ENCODE data around the gene NECTIN3. TPM values are rescaled to one million over a fixed set of nuclear protein-coding genes. Genes with fewer than 3 reads are reported as not detected.

The NECTIN3 gene
- total RNA-seq, 2 donors from 2014 or later = 8.8 to 16.6 TPM

DNA sequence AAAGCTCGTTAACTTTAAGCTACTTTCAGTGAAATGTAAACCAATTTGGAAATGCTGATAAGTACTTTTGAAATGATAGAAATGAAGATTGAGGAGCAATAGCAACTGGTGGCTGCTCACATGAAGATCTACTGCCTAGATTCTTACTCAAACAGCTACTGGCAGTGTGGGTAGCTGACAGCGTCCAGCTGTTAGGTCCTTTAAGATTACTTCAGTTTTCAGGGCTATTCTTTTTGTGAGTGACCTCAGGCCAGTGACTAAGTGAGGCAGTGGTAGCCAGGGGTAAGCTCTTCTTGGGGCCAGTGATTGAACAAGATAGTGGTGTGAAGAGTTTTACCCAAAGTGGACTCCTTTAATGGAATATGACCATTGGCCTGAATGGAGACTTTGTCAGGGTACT lies 41.3 kb downstream of the NECTIN3 start:
- Histone ChIP-seq H3K36me3 (no peaks in the 10 kb centered on the region), H3K4me1 (no peaks in the 10 kb centered on the region), H3K4me3 (no peak overlapping the region), H3K27ac (no peak overlapping the region), H3K9me3 (no peaks in the 10 kb centered on the region), H3K27me3 (no peaks in the 10 kb centered on the region)
- no peak for DNase-seq (ENCODE audit: low spot score)
- TF ChIP-seq, protein P1, sequence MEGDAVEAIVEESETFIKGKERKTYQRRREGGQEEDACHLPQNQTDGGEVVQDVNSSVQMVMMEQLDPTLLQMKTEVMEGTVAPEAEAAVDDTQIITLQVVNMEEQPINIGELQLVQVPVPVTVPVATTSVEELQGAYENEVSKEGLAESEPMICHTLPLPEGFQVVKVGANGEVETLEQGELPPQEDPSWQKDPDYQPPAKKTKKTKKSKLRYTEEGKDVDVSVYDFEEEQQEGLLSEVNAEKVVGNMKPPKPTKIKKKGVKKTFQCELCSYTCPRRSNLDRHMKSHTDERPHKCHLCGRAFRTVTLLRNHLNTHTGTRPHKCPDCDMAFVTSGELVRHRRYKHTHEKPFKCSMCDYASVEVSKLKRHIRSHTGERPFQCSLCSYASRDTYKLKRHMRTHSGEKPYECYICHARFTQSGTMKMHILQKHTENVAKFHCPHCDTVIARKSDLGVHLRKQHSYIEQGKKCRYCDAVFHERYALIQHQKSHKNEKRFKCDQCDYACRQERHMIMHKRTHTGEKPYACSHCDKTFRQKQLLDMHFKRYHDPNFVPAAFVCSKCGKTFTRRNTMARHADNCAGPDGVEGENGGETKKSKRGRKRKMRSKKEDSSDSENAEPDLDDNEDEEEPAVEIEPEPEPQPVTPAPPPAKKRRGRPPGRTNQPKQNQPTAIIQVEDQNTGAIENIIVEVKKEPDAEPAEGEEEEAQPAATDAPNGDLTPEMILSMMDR (IDR thresholded peaks at IDR 0.05) = no peak

DNA sequence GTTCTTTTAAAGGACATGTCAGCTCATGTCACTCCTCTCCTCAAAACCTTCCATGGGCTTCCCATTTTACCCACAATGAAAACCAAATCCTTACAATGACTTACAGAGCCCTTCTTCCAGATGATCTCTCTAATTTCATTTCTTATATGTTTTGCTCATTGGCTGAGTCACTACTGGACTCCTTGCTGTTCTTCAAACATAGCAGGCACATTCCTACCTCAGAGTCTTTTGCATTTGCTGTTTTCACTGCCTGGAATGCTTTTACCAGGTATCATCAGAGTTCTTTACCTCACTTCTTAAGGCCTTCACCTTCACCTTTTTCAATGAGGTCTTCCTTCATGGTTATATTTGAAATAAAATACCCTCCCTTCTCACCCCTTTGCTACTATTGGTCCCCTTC lies 57.3 kb downstream of the NECTIN3 start:
- DNase-seq (ENCODE audit: low spot score) = no peak
- Histone ChIP-seq H3K4me3 (no peak overlapping the region), H3K9me3 (no peaks in the 10 kb centered on the region), H3K27me3 (no peaks in the 10 kb centered on the region), H3K36me3 (no peaks in the 10 kb centered on the region), H3K27ac (no peak overlapping the region), H3K4me1 (no peaks in the 10 kb centered on the region)
- TF ChIP-seq, protein P1 (IDR thresholded peaks at IDR 0.05) = no peak

DNA sequence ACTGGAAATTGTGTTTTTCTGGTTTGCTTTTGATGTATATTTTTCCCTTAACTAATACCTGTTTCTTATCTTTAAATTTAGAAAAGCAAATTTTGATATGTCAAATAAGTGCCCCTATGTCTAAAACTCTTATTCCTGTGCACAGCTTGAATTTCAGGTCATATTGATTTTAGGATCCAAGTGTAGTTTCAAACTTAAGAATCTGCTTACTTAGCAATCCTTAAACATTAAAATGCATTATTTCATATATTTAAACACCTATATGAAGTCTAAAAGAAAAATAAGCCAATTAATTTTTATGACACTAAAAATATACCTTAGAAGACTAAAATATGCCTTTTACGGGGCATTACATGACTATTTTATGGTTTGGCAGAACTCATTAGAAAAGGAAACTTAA lies 59.2 kb downstream of the NECTIN3 start:
- no peak overlapping the region for H3K27ac ChIP-seq
- H3K4me1 ChIP-seq = no peaks in the 10 kb centered on the region
- TF ChIP-seq, protein P1 (IDR thresholded peaks at IDR 0.05) = no peak
- H3K36me3 ChIP-seq = no peaks in the 10 kb centered on the region
- H3K9me3 ChIP-seq = no peaks in the 10 kb centered on the region
- no peak for DNase-seq (ENCODE audit: low spot score)
- H3K4me3 ChIP-seq = no peak overlapping the region
- no peaks in the 10 kb centered on the region for H3K27me3 ChIP-seq

DNA sequence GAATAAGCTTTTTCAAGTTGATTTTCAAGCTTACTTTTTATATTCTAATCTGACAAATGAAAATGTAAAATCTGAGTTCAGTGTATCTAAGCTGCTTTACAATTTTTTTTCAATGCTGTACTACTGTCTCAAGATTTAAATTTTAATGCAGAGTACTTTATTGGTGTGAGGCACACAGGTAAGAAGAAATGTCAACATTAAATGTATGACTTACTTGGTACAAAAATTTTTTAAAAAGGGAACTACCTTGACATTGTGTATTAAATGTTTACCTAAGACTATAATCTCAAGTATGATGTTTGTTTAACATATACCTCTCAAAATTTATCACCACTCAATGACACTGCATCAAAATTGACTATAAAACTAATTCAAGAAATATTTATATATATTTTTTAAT lies 62.7 kb downstream of the NECTIN3 start:
- H3K4me3 ChIP-seq = no peak overlapping the region
- no peaks in the 10 kb centered on the region for H3K27me3 ChIP-seq
- no peaks in the 10 kb centered on the region for H3K4me1 ChIP-seq
- no peak overlapping the region for H3K27ac ChIP-seq
- no peak for DNase-seq (ENCODE audit: low spot score)
- H3K36me3 ChIP-seq = no peaks in the 10 kb centered on the region
- H3K9me3 ChIP-seq = no peaks in the 10 kb centered on the region
- TF ChIP-seq, protein P1 (IDR thresholded peaks at IDR 0.05) = no peak

DNA sequence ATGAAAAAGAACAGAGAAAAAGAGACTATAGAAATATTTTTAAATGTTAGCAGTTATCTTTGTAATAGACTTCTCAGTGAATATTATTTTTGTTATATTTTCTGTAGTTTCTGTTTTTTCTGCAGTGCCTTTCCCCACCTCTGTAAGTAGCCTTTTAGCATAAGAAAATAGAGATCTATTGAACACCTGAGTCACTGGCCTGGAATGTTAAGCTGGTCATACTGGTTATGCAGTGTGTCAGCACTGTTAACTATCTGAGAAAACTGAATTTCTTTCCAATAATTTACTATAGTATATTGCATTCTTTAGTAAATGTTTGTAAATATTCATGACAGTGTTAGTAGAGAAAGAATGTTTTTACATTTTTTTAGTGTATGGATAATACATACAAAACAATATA lies 79.8 kb downstream of the NECTIN3 start:
- H3K4me1 ChIP-seq = no peaks in the 10 kb centered on the region
- no peak overlapping the region for H3K27ac ChIP-seq
- DNase-seq (ENCODE audit: low spot score) = no peak

DNA sequence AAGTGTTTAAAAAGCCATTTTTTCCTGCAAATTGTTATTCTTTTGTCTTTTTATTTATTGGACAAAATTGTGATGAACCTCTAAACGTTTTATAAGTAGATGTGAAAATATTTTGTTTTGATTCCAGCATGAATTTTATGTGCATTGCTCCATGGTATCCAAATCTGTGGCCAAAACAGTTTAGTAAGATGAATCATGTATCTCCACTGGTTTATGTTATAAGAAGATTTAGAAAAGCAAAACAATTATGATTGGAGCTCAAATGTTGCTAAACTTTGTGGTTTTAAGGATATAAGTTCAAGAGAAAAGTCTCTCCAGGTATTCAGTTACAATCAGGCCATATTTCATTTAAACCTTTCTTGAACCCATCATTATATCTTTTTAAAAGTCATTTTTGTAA lies 80.9 kb downstream of the NECTIN3 start:
- TF ChIP-seq, protein P1 (IDR thresholded peaks at IDR 0.05) = no peak
- Histone ChIP-seq H3K36me3 (peaks cover 5% of the 10 kb centered on the region), H3K27ac (no peak overlapping the region), H3K4me3 (no peak overlapping the region), H3K4me1 (no peaks in the 10 kb centered on the region), H3K27me3 (no peaks in the 10 kb centered on the region), H3K9me3 (no peaks in the 10 kb centered on the region)
- no peak for DNase-seq (ENCODE audit: low spot score)

More for the DNA sequence above, 79.8 kb downstream of the NECTIN3 start:
- no peaks in the 10 kb centered on the region for H3K9me3 ChIP-seq
- H3K36me3 ChIP-seq = peaks cover 5% of the 10 kb centered on the region
- TF ChIP-seq, protein P1 (IDR thresholded peaks at IDR 0.05) = no peak
- no peak overlapping the region for H3K4me3 ChIP-seq
- no peaks in the 10 kb centered on the region for H3K27me3 ChIP-seq

Measured in right atrium auricular region (tissue), 2 donors.